Fibroblast of the aortic adventitia (primary cell): ENCODE measurements around the gene FSIP1. TPM values are rescaled to one million over a fixed set of nuclear protein-coding genes. Genes with fewer than 3 reads are reported as not detected.
"Not testable (repeated sequence)": the region's sequence is repeated elsewhere in the genome, so short reads cannot be mapped to it uniquely, and the experiment has no call there.

Experiments used
- DNase-seq: peaks from one replicate; pipeline ENCODE4 v3.0.0-alpha.2; 2010; ENCODE audit warnings: low read depth
- H3K4me3 ChIP-seq: 2 replicates; pipeline ENCODE4 v1.5.1; 2011; ENCODE audit warnings: low read depth, mild to moderate bottlenecking, control low read depth, low read length, moderate library complexity
- CTCF ChIP-seq: IDR thresholded peaks from 2 replicates; pipeline ENCODE4 v1.5.1; 2011; ENCODE audit warnings: mild to moderate bottlenecking, low read length, control low read depth, inconsistent platforms; ENCODE audit not compliant: insufficient read depth
- total RNA-seq: library from RNA; depleted of rRNA; stranded (reverse); fragments of >200 nt; gene quantifications from 2 replicates; pipeline ENCODE4 v1.2.3, GENCODE V29; 2012; ENCODE audit warnings: low replicate concordance

The FSIP1 gene
- total RNA-seq, 1 donor, result 4.2 TPM

GRCh38 chr15:39819533-39819932 lies 36.9 kb upstream of the FSIP1 start:
- no peak overlapping the region for H3K4me3 ChIP-seq
- DNase-seq, result no peak
- no peak for TF ChIP-seq CTCF

DNA sequence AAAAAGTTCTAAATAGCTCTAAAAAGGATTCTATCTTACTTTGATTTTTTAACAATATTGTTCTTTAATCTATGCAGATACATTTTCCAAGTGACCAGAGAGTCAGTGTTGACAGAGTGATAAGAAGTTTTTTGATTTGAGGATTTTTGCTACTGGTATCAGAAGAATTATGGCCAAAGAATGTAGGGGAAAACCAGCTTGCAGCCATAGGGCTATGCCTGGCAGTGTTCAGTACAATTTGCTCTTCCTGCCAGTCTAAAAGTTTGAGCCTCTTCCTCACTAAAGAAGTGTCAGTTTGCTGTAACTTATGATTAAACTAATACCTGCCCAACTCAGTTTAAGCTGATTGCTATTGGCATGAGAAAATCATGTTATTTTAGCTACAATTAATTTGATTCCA lies 35.3 kb upstream of the FSIP1 start:
- DNase-seq, result peak; percentile 11
- no peak overlapping the region for H3K4me3 ChIP-seq
- TF ChIP-seq CTCF, result no peak

GRCh38 chr15:39814489-39814888 lies 31.8 kb upstream of the FSIP1 start:
- H3K4me3 ChIP-seq, result no peak overlapping the region
- DNase-seq, result no peak
- no peak for TF ChIP-seq CTCF

GRCh38 chr15:39812651-39813050 lies 30.0 kb upstream of the FSIP1 start:
- not testable (repeated sequence) for DNase-seq, H3K4me3 ChIP-seq

DNA sequence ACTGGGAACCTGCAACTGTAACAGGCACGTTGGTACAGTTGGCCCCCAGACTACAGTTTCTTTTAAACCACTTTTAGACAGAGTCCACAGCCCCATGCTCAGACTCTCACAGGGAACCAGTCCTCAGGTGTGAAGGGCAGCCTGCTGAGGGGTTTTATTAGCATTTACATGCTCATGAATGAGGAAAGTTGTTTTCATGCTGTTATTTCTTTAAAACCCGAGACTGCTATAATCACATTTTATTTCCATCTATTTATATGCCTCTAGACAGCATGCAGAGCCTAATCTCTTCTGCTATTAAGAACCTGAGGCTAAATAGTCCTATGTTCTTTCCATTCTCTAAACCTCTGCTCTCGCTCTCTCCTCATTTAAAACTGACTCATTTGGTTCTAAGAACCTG lies 26.3 kb upstream of the FSIP1 start:
- DNase-seq, result no peak
- H3K4me3 ChIP-seq, result no peak overlapping the region
- TF ChIP-seq CTCF, result no peak

DNA sequence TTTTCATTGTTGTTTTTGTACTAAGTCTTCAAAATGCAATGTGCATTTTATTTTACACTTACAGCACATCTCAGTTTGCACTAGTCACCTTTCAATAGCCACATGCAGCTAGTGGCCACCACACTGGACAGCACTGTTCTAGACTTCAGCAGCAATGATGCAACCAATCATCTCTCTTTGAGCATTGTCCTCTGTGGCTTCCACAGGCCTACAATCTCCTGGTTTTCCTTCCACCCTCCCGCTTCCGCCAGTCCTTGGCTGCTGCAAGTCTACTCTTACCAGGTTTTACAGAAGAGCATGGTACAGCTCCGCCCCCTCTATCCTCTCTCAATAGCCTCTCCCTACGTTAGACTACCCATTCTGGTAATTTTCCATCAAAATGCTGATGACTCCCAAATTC lies 25.1 kb upstream of the FSIP1 start:
- no peak for TF ChIP-seq CTCF
- no peak overlapping the region for H3K4me3 ChIP-seq
- DNase-seq, result no peak

DNA sequence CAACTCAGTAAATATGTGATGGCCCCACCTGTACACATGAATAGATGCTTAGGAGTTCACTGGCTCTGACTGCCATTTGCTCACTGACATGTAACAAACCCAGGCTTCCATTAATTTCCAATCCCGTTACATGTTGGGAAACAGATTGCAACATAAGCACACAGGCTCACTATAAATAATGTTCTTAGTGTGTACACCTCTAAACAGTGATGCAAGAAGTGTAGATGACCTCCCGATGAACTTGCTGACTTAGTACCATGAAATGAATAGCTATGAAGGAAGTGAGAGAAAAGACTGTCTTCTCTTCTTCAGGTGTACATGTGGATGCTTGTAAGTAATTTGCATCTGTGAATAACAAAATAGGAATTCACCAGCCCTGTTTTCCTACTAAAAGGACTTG lies 21.4 kb upstream of the FSIP1 start:
- DNase-seq, result peak; percentile 59
- no peak for TF ChIP-seq CTCF
- H3K4me3 ChIP-seq, result no peak overlapping the region
